Stimulated activated CD4-positive, alpha-beta T cell treated with anti-CD3 and anti-CD28 coated beads, Interleukin-15, amount 100 ng/mL, for 48 hours (primary cell): ENCODE data around the gene MINDY1.

Source experiments
- DNase-seq, 2 donors: peaks; one replicate each; pipeline ENCODE4 v3.0.0-alpha.2; 2020; ENCODE audit warnings: low read depth in 2 of 2

Gene MINDY1

DNA sequence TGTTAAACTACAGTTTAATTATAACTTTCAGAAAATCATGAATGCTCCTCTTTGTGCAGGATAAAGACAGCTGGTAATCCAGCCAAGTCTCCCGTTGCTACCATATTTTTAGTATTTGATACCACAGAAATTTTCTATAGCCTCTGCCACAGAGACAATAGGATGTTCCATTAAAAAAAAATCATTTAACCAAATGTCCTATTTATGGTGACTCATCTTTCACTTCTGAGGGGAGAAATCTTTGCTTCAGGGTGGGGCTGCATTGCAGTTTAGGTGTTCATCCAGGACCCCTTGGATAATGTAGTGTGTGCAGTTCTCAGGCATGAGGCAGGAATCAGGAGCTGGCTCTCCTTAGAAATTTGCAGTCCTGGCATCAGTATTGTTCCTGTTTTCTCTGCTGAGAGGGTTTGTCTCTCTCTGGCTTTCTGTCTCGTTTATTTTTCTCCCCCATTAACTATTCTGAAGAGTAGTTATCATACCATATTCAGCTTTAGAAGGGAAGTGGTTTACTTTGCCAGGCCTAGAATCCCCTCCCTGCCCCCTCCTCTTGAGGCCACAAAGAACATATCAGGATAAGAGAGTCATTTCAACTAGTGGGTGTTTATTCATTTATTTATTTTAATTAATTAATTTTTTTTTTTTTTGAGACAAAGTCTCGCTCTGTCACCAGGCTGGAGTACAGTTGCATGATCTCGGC lies 4.6 kb upstream of the MINDY1 start:
- no peak for DNase-seq

DNA sequence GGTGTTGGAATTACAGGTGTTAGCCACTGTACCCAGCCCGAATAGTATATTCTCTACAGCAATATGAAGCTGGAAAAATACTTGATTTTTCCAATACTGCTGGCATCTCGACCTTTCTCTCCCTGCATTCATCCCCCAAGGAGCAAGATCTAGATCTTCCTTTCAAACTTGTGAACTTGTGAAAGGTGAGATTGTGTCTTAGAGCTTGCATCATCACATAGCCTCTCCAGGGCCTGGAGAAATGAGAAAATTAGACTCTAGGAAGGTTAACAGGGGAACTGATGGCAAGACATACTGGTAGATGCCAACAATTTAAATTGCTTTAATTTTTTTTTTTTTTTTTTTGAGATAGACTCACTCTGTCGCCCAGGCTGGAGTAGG lies 3.6 kb upstream of the MINDY1 start:
- DNase-seq: no peak

- DNase-seq: no peak
Measured at GRCh38 chr1:151009674-151010345, 3.1 kb upstream of the MINDY1 start.

- DNase-seq: no peak
Measured at GRCh38 chr1:151009206-151009587, 2.5 kb upstream of the MINDY1 start.

DNA sequence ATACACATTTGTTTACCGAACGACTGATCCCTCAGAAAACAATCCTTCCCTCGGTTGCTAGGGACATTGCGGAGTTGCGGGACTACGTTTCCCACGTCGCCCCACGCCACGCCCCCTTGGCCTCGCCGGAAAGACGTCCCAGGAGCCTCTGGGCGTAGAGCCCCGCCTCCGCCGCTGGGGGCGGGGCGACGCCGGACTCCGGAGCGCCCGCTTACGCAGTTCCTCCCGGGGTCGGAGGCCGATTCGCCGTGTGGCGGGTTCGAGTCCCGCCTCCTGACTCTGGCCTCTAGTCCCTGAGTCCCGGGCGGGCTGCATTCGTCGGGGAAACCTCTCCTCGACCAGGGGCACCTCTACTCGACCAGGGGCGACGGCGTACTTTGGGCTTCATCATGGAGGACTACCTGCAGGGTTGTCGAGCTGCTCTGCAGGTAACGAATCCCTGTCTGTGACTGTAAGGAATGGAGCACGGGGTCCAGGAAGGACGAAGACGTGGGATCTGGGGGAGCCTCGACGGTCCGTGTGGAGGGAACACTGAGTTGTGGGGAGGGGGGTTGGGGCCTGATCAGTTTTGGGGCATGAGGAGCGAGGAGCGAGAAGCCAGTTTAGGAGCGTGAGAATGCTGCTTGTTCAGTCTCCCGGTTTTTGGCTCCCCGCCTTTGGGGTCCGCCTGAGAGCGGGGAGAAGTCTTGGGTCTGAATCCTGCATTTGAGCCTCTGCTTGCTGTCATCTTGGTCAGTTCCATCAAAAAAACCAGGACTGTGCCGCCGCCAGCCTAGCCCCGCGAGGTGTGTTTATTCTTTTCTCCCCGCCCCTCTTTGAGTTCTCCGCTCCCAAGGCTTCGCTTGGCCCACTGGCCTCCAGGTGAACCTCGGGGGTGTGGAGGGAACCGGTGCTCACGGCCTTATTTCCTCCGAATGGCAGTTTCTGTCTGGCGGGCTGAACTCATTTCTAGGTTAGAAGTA lies 1.8 kb upstream of the MINDY1 start, which contains the start of gene PRUNE1:
PRUNE1 (plus strand) TSS at position 206 of the 962 bp plus-strand sequence; CDS start at position 390, 184 bp downstream.
- DNase-seq: peak; percentile 94 to 96

- DNase-seq: no peak
Measured at GRCh38 chr1:151007853-151008243, 1.1 kb upstream of the MINDY1 start.

GRCh38 chr1:151005729-151006319 lies 878 bp downstream of the MINDY1 start:
- no peak for DNase-seq

DNA sequence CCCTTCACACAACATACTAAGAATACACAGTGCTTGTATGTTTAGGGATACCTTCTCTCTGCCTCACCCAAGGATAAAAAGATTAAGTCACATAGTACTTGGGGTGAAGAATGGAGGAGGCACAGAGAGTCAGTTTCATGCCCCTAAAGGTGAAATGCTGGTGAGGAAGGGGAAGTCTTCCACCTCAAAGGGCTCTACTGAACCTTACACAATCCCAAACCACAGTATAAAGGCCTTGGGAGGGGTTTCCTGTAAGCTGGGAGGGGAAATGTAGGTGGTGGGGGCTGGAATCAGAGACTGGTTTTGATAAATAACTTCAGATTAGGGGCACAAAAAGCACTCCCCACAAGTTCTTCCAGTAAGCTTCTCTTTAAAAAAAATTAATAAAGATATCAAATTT lies 3.5 kb downstream of the MINDY1 start:
- no peak for DNase-seq

- no peak for DNase-seq
Measured at GRCh38 chr1:151002611-151003010, 4.1 kb downstream of the MINDY1 start.

- no peak for DNase-seq
Measured at GRCh38 chr1:151002051-151002450, 4.7 kb downstream of the MINDY1 start.

GRCh38 chr1:151001602-151002001 lies 5.1 kb downstream of the MINDY1 start:
- no peak for DNase-seq

DNA sequence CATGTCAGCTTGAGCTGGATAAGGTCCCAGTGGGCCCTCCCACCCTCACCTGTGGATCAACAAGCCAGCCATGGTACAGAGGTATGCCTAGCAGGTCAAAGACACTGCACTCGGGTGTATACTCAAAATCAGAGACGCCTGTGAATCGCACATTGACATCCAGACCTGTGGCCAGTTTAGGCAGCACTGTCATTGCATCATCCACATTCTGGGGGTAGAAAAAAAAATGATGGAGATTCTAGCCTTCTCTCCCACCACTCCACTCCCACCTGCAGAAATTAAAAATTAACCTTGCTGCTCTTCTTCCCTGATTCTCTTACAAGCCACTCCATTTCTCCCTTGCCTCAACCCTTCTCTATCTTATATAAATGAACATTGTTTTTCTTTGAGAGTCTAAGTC lies 6.3 kb downstream of the MINDY1 start:
- DNase-seq: no peak

GRCh38 chr1:150999926-151000325 lies 6.8 kb downstream of the MINDY1 start:
- DNase-seq: no peak

DNA sequence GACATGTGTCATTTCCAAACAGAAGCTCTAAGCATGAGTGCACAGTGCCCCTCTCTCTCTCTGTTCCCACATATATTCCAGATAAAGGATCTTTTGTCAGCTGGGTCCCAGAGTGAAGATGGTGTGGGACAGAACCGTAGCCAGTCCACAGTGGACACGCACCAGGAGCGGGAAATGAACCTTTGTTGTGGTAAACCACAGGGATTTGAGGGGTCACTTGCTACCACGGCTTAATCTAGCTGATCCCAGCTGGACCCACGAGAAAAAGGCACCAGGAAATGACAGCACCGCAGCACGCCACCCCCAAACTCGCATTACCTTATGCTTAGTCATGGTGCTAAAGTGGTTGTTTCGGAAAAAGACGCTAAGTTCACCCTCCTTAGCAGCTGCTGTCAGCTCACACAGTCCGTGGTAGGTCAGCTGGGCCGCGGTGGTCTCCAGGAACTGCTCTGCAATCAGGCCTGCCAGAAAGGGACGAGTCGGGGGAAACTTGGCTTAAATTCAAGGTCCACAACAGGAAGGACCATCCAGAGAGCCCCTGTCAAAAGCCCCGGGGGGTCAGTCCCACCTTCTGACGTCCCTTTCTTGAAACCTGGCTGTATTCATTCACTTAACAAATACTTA lies 7.5 kb downstream of the MINDY1 start:
- no peak for DNase-seq

- DNase-seq: no peak
Measured at GRCh38 chr1:150997949-150998348, 8.8 kb downstream of the MINDY1 start.

DNA sequence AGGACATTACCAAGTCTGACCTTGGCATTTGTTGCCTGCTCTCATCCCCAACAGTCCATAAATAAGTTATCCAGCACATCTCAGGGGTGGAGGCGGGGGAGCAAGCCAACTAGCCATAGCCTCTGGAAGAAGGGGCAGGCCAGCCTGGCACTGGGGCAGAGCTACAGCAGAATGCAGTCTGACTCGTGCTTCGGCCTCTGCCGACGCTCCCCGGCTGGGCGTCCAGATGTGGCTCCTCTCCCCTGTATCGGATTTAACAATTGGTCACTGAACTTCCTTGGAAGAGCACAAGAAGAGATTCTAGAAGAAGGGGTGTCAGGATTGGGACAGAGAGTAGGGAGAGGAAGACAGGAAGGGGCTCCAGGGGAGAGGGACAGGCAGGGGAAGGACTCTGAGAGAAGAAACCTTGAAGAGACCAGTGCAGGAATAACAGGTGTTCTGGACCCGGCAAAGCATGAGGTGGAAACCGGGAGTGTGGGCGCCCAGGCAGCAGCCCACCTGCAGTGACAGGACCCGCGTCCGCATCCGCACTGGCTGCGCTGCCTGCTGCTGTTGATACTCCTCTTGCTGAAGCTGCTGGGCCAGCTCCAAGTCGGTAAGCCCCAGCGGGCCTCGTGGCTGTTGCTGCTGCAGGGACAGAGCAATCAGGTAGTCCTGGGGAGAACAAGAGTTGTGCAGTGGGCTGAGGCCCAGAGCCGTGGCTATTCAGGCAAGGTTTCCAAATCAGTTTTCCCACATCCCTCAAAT lies 9.4 kb downstream of the MINDY1 start:
- no peak for DNase-seq

DNA sequence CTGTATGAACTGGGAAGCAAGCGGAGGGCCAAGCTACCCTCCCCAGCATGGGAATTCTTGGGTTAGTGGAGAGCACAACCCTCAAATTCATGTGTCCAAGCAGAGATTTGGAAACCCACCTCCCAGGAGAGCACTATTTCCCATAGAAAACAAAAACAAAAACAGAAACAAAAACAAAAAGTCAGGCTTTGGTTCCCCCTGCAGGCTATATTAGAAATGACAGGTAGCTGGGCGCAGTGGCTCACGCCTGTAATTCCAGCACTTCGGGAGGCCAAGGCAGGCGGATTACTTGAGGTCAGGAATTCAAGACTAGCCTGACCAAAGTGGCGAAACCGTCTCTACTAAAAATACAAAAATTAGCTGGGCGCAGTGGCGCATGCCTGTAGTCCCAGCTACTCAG lies 10.8 kb downstream of the MINDY1 start:
- no peak for DNase-seq

DNA sequence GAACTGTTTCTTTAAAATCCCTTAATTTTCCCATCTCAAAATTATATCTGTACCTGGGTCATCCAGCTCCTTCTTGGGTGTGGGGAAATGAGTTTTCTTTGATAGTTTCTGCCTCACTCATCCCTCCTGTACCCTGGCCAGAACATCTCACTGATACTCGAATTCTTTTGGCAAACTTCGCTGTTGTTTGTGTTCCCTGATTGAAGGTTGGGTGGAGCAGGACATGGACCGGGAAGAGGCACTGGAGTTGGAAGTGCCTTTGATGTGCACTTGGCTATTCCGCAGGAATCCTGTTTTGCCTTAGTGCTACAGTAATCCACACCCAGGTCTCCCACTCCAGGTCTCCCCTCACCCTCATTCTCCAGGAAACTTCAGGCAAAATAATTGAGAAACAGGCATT lies 11.2 kb downstream of the MINDY1 start:
- no peak for DNase-seq

DNA sequence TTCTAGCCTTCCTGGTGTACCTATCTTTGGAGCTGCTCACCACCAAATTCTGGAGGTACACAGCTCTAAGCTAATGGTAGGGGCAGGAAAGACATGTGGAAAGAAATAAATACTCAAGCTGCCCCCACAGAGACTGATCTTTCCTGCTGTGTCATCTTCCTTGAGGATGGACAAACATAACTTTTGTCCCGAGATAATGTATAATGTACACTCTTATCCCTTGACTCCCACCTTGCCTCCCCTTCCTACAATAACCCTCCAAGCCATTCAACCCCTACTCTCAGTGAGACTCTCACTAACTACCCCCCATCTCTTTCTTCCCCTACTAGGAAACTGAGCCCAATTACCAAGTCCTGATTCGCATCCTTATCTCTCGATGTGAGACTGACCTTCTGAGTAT lies 12.5 kb downstream of the MINDY1 start:
- DNase-seq: no peak

DNA sequence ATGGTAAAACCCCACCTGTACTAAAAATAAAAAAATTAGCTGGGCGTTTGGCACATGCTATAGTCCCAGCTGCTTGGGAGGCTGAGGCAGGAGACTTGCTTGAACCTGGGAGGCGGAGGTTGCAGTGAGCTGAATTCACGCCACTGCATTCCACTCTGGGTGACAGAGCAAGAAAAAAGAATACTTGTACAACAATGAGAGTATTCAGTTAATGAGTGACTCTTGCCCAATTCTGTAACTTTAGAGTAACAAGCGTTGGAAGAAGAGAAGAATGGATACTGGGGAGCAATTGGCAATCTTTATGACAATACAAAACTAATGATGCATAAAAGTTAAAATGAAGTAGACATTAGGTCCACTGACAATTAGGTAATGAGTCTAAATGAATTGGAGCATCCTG lies 14.1 kb downstream of the MINDY1 start:
- no peak for DNase-seq

- no peak for DNase-seq
Measured at GRCh38 chr1:150987924-150988323, 18.8 kb downstream of the MINDY1 start.
